ENCODE measurements around the gene TMEM59L. TPM values are rescaled to one million over a fixed set of nuclear protein-coding genes. Genes with fewer than 3 reads are reported as not detected.
"Not testable (repeated sequence)": the region's sequence is repeated elsewhere in the genome, so short reads cannot be mapped to it uniquely, and the experiment has no call there.

TMEM59L gene
- polyA plus RNA-seq, 1 of the 3 experiments (the other 2 are of a cell fraction): 9.6 TPM

- Histone ChIP-seq H3K4me3 (ENCODE audit: low read depth in 2 of 2, low read length in 1 of 2) (no peak overlapping the region), H2AFZ (ENCODE audit: low read depth) (no peak overlapping the region), H3K9ac (no peak overlapping the region), H3K4me2 (no peak overlapping the region), H3K27me3 (ENCODE audit: insufficient read depth) (peaks cover 2% of the 10 kb centered on the region; the same call in 1 of the 2 replicates), H3K79me2 (ENCODE audit: insufficient read depth) (no peaks in the 10 kb centered on the region), H3K4me1 (ENCODE audit: control insufficient read depth in 1 of 2, insufficient read depth in 2 of 2, low read depth in 1 of 2, low read length in 1 of 2) (peaks cover 0 to 20% of the 10 kb centered on the region in 2 experiments; a peak in 2 of 4 replicates), H4K20me1 (ENCODE audit: insufficient read depth) (no peaks in the 10 kb centered on the region), H3F3A (replicated peaks; ENCODE audit: insufficient read depth) (peaks cover 18% of the 10 kb centered on the region), H3K9me3 (no peaks in the 10 kb centered on the region), H3K36me3 (replicated peaks in 1 of 2; ENCODE audit: control insufficient read depth in 1 of 2, insufficient read depth in 2 of 2, low read length in 1 of 2) (no peaks in the 10 kb centered on the region), H3K9me2 (no peaks in the 10 kb centered on the region), H3K27ac (ENCODE audit: low read depth in 2 of 2, low read length in 1 of 2) (no peak overlapping the region)
- WGBS (ENCODE audit: low lambda C conversion rate): 91% methylated on average over 16 of the region's 20 CpGs
- POLR2A ChIA-PET: no interaction called here
- CTCF ChIA-PET: interaction anchor here (0.8 to 2.2 kb wide), 2 partner anchors 10 to 266 kb away, joined by 4 to 9 read pairs; partner anchors contain the start of gene REX1BD
- peak; percentile 17 for DNase-seq
- TF ChIP-seq RFX5 (IDR thresholded peaks at IDR 0.05; ENCODE audit: low read length) (no peak), NRF1 (IDR thresholded peaks at IDR 0.05; ENCODE audit: low read depth, low read length) (no peak), USF2 (IDR thresholded peaks at IDR 0.05; ENCODE audit: borderline replicate concordance, low read depth, low read length) (no peak), REST (IDR thresholded peaks at IDR 0.05; ENCODE audit: low read depth, low read length) (no peak), SMC3 (IDR thresholded peaks at IDR 0.05; ENCODE audit: low read depth, low read length) (no peak), SIN3A (IDR thresholded peaks at IDR 0.05; ENCODE audit: borderline replicate concordance, low read depth, low read length) (no peak)
Observed at GRCh38 chr19:18599485-18599884, 13.2 kb upstream of the TMEM59L start.

GRCh38 chr19:18600692-18601397 lies 11.8 kb upstream of the TMEM59L start:
- Histone ChIP-seq H3K27me3 (ENCODE audit: insufficient read depth) (peaks cover 11% of the 10 kb centered on the region), H3F3A (replicated peaks; ENCODE audit: insufficient read depth) (peaks cover 22% of the 10 kb centered on the region), H3K4me1 (ENCODE audit: control insufficient read depth in 1 of 2, insufficient read depth in 2 of 2, low read depth in 1 of 2, low read length in 1 of 2) (peaks cover 0 to 15% of the 10 kb centered on the region in 2 experiments; a peak in 2 of 4 replicates)
- H3K9ac ChIP-seq; H3K4me2 ChIP-seq; H3K4me3 ChIP-seq (ENCODE audit: low read depth in 2 of 2, low read length in 1 of 2); H3K36me3 ChIP-seq (replicated peaks in 1 of 2; ENCODE audit: control insufficient read depth in 1 of 2, insufficient read depth in 2 of 2, low read length in 1 of 2); H2AFZ ChIP-seq (ENCODE audit: low read depth); POLR2A ChIA-PET; DNase-seq; H3K79me2 ChIP-seq (ENCODE audit: insufficient read depth); H3K27ac ChIP-seq (ENCODE audit: low read depth in 2 of 2, low read length in 1 of 2); H3K9me3 ChIP-seq; H4K20me1 ChIP-seq (ENCODE audit: insufficient read depth); H3K9me2 ChIP-seq: not testable (repeated sequence)
- CTCF ChIA-PET: interaction anchor here (1.7 kb wide), 1 partner anchor 247 kb away, joined by 5 read pairs; no protein-coding TSS in a partner anchor
- WGBS (ENCODE audit: low lambda C conversion rate): 90% methylated on average over 15 of the region's 15 CpGs

All from SK-N-SH (cell line).